ENCODE results near the gene SLC13A1.

DNA sequence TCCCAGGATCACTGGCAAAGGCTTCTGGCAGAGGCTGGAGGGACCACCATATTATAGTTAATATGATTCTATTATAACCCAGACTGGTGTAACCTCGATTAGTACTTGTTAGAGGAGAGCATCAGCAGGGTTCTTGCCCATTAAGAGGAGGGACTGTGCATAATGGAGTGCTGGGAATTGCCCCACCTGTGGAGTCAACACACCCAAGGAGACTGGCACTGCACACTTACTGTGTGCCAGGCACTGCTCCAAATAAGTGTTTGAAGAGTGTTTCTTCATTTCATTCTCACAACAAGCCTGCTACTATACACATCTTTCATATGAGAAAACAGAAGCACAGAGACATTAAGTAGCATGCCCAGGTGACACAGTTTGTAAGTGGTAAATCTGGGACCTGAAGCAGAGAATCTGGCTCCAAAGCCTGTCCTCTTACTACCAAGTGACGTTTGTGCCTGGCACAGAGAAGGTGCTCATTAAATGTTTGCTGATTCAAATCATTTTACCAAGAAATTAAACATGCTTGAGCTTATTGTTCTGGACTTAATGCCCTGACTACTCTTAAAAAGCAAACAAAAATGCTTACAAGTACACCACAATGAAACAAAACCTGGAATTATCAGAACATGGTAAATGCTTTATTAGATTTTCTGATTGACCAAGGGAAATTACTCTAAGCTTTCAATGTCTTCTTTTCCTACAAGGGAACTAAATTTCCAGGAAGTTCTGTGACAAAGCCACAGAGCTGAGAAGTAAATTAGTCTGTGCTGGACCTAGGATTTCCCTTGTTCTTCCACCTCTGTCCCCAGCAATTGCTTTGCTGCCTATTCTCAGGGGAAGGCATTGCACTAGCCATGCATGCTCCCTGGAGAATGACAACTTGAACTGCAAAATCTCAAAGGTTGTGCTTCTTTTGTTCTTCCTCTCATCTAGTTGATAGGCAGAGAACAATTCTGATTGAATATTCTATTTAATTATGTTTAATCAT is 809 bp downstream of the SLC13A1 start:
- TF ChIP-seq, protein P1, sequence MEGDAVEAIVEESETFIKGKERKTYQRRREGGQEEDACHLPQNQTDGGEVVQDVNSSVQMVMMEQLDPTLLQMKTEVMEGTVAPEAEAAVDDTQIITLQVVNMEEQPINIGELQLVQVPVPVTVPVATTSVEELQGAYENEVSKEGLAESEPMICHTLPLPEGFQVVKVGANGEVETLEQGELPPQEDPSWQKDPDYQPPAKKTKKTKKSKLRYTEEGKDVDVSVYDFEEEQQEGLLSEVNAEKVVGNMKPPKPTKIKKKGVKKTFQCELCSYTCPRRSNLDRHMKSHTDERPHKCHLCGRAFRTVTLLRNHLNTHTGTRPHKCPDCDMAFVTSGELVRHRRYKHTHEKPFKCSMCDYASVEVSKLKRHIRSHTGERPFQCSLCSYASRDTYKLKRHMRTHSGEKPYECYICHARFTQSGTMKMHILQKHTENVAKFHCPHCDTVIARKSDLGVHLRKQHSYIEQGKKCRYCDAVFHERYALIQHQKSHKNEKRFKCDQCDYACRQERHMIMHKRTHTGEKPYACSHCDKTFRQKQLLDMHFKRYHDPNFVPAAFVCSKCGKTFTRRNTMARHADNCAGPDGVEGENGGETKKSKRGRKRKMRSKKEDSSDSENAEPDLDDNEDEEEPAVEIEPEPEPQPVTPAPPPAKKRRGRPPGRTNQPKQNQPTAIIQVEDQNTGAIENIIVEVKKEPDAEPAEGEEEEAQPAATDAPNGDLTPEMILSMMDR (IDR thresholded peaks at IDR 0.05; ENCODE audit: borderline replicate concordance, extremely low read depth, low read length, poor library complexity, severe bottlenecking) = no peak
- no peak for TF ChIP-seq EZH2 (IDR thresholded peaks at IDR 0.05; ENCODE audit: borderline replicate concordance, low read depth, low read length, severe bottlenecking)

Measured in DND-41 (cell line).